ENCODE results near the gene NIPAL3. TPM values are rescaled to one million over a fixed set of nuclear protein-coding genes. Genes with fewer than 3 reads are reported as not detected.
A peak's percentile ranks its signal among the peaks of the same experiment; 100 is the strongest.

NIPAL3 gene
- total RNA-seq, 4 donors from 2014 or later: 34.8 to 55.8 (median 46.8) TPM

DNA sequence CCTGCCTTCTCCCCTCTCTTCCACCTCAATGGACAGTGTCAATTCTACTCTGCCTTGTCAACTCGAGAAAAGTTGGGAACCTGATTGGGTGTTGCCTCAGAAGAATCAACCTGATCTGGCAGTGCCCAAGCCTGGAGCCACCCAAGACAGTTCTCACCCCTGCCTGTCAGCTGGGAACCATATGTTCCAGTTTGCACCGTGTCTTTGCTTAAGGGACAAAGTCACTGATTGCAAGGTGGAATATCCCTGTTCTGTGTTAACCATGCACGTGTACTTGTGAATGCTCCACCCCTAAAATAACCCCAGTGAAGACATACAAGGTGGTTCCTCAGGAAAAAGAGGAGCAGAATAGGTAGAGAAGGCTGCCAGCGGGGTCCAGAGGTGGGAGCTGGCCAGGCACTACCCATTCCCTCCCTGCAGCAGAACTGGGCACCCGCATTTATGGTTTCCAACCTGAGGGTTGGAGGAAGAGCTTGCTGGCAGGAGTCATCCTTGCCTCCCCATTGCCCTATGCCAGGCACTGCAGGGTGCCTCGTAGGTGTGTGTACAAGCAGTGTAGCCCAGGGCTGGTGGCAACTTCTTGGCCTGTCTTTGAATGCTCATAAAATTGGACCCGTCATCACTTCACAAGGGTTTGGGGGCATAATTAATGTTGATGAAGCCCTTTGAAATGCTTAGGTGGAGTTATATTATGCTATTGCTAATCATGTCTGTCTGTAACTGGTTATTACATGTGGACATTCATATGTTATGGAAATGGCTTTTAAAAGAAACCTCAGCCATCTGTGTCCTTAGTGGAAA, 11.3 kb downstream of the NIPAL3 start:
- Histone ChIP-seq H3K9me3 (no peaks in the 10 kb centered on the region), H3K4me1 (peaks cover 0 to 17% (median 10%) of the 10 kb centered on the region in 4 donors), H3K27ac (no peak overlapping the region), H3K27me3 (no peaks in the 10 kb centered on the region), H3K36me3 (peaks cover 0 to 7% (median 0%) of the 10 kb centered on the region in 4 donors), H3K4me3 (no peak overlapping the region)
- DNase-seq: no peak
- intact Hi-C loops (cut with DNase I; ENCODE audit: low total_unique reads): no loop called here
- 85 to 94% methylated on average over 3 to 7 of the region's 7 CpGs for WGBS, 2 donors (ENCODE audit: low coverage in 1 of 2)
- in situ Hi-C loops (cut with MboI; ENCODE audit: low pct_ligation_motif_present in 1 of 4, low pct_unique_long_range_greater_than_20kb in 1 of 4, low sequenced_read_pairs in 3 of 4): no loop called here
- TF ChIP-seq POLR2AphosphoS5 (IDR thresholded peaks at IDR 0.05) (no peak), POLR2A (IDR thresholded peaks at IDR 0.05) (no peak), EP300 (IDR thresholded peaks at IDR 0.05; ENCODE audit: low read depth) (no peak)
- TF ChIP-seq, protein P1, sequence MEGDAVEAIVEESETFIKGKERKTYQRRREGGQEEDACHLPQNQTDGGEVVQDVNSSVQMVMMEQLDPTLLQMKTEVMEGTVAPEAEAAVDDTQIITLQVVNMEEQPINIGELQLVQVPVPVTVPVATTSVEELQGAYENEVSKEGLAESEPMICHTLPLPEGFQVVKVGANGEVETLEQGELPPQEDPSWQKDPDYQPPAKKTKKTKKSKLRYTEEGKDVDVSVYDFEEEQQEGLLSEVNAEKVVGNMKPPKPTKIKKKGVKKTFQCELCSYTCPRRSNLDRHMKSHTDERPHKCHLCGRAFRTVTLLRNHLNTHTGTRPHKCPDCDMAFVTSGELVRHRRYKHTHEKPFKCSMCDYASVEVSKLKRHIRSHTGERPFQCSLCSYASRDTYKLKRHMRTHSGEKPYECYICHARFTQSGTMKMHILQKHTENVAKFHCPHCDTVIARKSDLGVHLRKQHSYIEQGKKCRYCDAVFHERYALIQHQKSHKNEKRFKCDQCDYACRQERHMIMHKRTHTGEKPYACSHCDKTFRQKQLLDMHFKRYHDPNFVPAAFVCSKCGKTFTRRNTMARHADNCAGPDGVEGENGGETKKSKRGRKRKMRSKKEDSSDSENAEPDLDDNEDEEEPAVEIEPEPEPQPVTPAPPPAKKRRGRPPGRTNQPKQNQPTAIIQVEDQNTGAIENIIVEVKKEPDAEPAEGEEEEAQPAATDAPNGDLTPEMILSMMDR (IDR thresholded peaks at IDR 0.05): no peak

DNA sequence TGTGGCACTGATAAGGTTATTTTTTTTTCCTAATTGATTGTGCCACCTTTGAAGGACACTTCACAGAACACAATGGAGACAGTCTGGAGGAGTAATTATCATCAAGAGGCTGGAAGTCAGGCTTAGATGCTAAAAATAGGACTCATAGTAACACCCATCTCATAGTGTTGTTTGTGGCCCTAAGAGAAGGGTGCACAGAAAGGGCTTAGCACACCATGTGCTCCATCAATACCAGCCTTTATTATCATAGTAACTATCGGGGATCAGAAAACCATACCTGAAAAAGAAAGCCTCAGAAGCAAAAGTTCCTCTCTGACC, 11.9 kb downstream of the NIPAL3 start:
- Histone ChIP-seq H3K27me3 (no peaks in the 10 kb centered on the region), H3K4me3 (no peak overlapping the region), H3K4me1 (peaks cover 0 to 17% (median 10%) of the 10 kb centered on the region in 4 donors), H3K36me3 (peaks cover 0 to 1% (median 0%) of the 10 kb centered on the region in 4 donors), H3K9me3 (no peaks in the 10 kb centered on the region), H3K27ac (no peak overlapping the region)
- DNase-seq: no peak
- in situ Hi-C loops (cut with MboI; ENCODE audit: low pct_ligation_motif_present in 1 of 4, low pct_unique_long_range_greater_than_20kb in 1 of 4, low sequenced_read_pairs in 3 of 4): no loop called here
- WGBS, 2 donors (ENCODE audit: low coverage in 1 of 2): 79 to 100% methylated on average over 1 of the region's 1 CpG
- intact Hi-C loops (cut with DNase I; ENCODE audit: low total_unique reads): no loop called here
- TF ChIP-seq POLR2AphosphoS5 (IDR thresholded peaks at IDR 0.05) (no peak), POLR2A (IDR thresholded peaks at IDR 0.05) (no peak), EP300 (IDR thresholded peaks at IDR 0.05; ENCODE audit: low read depth) (no peak)
- TF ChIP-seq, protein P1 (IDR thresholded peaks at IDR 0.05): no peak

DNA sequence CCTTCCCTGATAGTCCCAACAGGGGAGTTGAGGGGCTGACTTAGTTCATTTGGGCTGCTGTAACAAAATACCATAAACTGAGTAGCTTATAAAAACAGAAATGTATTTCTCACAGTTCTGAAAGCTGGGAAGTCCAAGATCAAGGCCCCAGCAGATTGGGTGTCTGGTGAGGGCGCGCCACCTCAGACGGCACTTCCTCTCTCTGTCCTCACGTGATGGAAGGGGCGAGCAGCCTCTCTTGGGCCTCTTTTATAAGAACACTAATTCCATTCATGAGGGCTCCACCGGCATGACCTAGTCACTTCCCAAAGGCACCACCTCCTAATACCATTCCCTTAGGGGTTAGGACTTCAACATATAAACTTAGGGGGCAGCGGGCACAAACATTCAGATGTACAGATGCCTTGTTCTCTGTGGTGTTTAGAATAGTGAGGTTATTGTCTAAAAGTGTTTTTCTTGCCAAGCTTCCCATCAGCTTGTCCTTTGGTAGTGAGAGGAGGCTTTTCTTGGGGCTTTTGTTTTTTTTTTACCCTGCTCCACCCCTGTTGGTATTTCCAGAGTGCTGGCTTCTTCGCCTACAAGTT, 20.3 kb downstream of the NIPAL3 start:
- in situ Hi-C loops (cut with MboI; ENCODE audit: low pct_ligation_motif_present in 1 of 4, low pct_unique_long_range_greater_than_20kb in 1 of 4, low sequenced_read_pairs in 3 of 4) (no loop called here), intact Hi-C loops (cut with DNase I; ENCODE audit: low total_unique reads) (no loop called here)
- Histone ChIP-seq H3K27ac (no peak overlapping the region), H3K27me3 (no peaks in the 10 kb centered on the region), H3K4me1 (peaks cover 0 to 8% (median 3%) of the 10 kb centered on the region in 4 donors), H3K9me3 (no peaks in the 10 kb centered on the region), H3K4me3 (no peak overlapping the region), H3K36me3 (no peaks in the 10 kb centered on the region)
- no peak for DNase-seq
- 81 to 92% methylated on average over 2 to 8 of the region's 8 CpGs for WGBS, 2 donors (ENCODE audit: low coverage in 1 of 2)
- TF ChIP-seq POLR2A (IDR thresholded peaks at IDR 0.05) (no peak), EP300 (IDR thresholded peaks at IDR 0.05; ENCODE audit: low read depth) (no peak)
- TF ChIP-seq, protein P1 (IDR thresholded peaks at IDR 0.05): no peak

DNA sequence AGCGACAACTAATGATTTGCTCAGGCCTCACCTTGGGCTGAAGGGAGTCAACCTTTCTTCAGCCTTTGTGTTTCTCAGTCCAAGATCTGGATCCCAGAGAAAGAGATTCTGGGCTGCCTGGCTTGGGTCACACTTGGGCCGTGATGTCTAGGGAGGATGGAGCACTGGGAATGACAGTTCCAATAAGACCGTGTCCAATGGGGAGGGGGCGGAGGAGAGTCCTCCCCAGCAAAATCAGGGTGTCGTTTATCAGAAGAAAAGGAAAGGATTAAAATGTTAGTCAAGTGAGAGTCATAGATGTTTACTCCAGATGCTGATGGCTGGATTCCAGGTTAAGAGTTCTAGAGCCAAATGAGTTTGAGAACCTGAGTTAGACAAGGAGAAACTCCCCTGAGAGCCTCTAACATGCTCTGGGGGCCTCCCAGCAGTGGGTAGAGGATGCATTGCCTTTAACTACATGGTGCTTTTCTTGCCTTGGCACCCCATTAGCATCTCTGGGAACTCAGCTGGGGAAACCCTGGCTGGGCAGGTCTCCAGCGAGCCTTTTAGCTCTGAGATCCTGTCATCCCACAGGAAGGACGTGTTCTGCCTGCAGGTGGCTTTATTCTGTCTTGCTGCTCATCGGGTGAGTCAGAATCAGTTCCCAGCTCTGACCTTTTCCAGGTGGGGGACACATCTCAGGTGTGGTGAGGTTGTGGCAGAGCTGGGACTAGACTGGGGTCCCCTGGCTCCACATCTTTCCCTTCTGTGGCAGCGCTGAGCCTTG, 22.2 kb downstream of the NIPAL3 start:
- TF ChIP-seq, protein P1 (IDR thresholded peaks at IDR 0.05): no peak
- TF ChIP-seq EP300 (IDR thresholded peaks at IDR 0.05; ENCODE audit: low read depth): no peak
- TF ChIP-seq POLR2AphosphoS5 (IDR thresholded peaks at IDR 0.05): no peak
- TF ChIP-seq POLR2A (IDR thresholded peaks at IDR 0.05): no peak
- 90 to 100% methylated on average over 1 to 9 of the region's 9 CpGs for WGBS, 2 donors (ENCODE audit: low coverage in 1 of 2)
- peak overlapping the region in 3 of 4 donors; percentile 6 to 19 (median 17) for H3K27ac ChIP-seq

More for the DNA sequence above, 22.2 kb downstream of the NIPAL3 start:
- no peak for DNase-seq
- H3K4me1 ChIP-seq: peaks cover 0 to 8% (median 3%) of the 10 kb centered on the region in 4 donors
- H3K4me3 ChIP-seq: no peak overlapping the region
- no peaks in the 10 kb centered on the region for H3K36me3 ChIP-seq
- intact Hi-C loops (cut with DNase I; ENCODE audit: low total_unique reads): no loop called here
- in situ Hi-C loops (cut with MboI; ENCODE audit: low pct_ligation_motif_present in 1 of 4, low pct_unique_long_range_greater_than_20kb in 1 of 4, low sequenced_read_pairs in 3 of 4): no loop called here
- H3K9me3 ChIP-seq: no peaks in the 10 kb centered on the region
- no peaks in the 10 kb centered on the region for H3K27me3 ChIP-seq
